Right lobe of liver (tissue), 6 donors: ENCODE measurements around the gene GRB7. TPM values are rescaled to one million over a fixed set of nuclear protein-coding genes. Genes with fewer than 3 reads are reported as not detected.

ENCODE experiments used
- ATAC-seq, 4 donors: fragments of 200-7000 bp; cut with Tn5 transposase; one replicate each; pipeline ENCODE4 v1.9.1; 2020; ENCODE audit warnings: mild to moderate bottlenecking in 4 of 4, moderate library complexity in 4 of 4
- DNase-seq, 3 donors: peaks; one replicate each; pipeline ENCODE4 v3.0.0-alpha.2; 2020
- H3K27ac ChIP-seq, 3 donors: fragments of 200-600 bp; one replicate each; pipeline ENCODE4 v1.8.0; 2022
- H3K27me3 ChIP-seq, 2 donors: fragments of 200-600 bp; one replicate each; pipeline ENCODE4 v1.8.0; 2022
- H3K36me3 ChIP-seq, 4 donors: fragments of 200-600 bp; sonication (generic) in 1 of 4; one replicate each; pipeline versions ENCODE4 v1.5.1 to v1.8.0; 2017 to 2022; ENCODE audit warnings: control low read depth in 1 of 4
- H3K4me1 ChIP-seq, 4 donors: fragments of 200-600 bp; sonication (generic) in 1 of 4; one replicate each; pipeline versions ENCODE4 v1.5.1 to v1.8.0; 2017 to 2022; ENCODE audit warnings: control low read depth in 1 of 4
- H3K4me3 ChIP-seq, 3 donors: fragments of 200-600 bp; one replicate each; pipeline ENCODE4 v1.8.0; 2022
- H3K9me3 ChIP-seq, 4 donors: fragments of 200-600 bp; sonication (generic) in 1 of 4; one replicate each; pipeline versions ENCODE4 v1.5.1 to v1.8.0; 2017 to 2022; ENCODE audit warnings: control low read depth in 1 of 4
- CTCF ChIP-seq, 4 donors: fragments of 200-600 bp in 3 of 4; fragments of 450-650 bp in 1 of 4; IDR thresholded peaks; one replicate each; pipeline versions ENCODE4 v1.5.1 to v1.8.0; 2016 to 2022; ENCODE audit warnings: antibody characterized with exemption in 4 of 4, mild to moderate bottlenecking in 2 of 4
- POLR2A ChIP-seq: fragments of 450-650 bp; IDR thresholded peaks from one replicate; pipeline ENCODE4 v1.6.1; 2017; ENCODE audit warnings: antibody characterized with exemption, mild to moderate bottlenecking
- WGBS: methylation state at CpG from one replicate; pipeline ENCODE4 v1.1.6; 2018; ENCODE audit warnings: low coverage, low lambda C conversion rate; ENCODE audit not compliant: insufficient coverage; ENCODE audit errors: missing lambda C conversion rate; 5-methylcytosine and 5-hydroxymethylcytosine counted together
- intact Hi-C, 2 donors: fragments of 100-400 bp; cut with DNase I; formaldehyde crosslinking; loops; one replicate each; pipeline versions ENCODE4 v1.11.2 to v1.14.1; 2022
- total RNA-seq, 6 experiments: library from RNA; depleted of rRNA in 2 of 6; stranded (reverse); fragments of >200 nt in 2 of 6; fragmentation: NEBNext Ultra II Directional in 3 of 6; extraction: Animal tissue kit (Norgen Biotek cat#: 25700) in 3 of 6; gene quantifications; one replicate each; pipeline versions ENCODE4 v1.1.0 to v1.2.4, GENCODE V29; 2016 to 2023
- donor health status: DM: no; HTN: yes; CAD: no.
- donor health status: DM: no; HTN: no; CAD: no.
- donor health status: DM: no; HTN: no; CAD: no.
- donor health status: DM: no; HTN: yes; CAD: no.
- donor health status: DM: no; HTN: yes; CAD: no.

GRB7 gene
- total RNA-seq, 6 experiments from 2014 or later: 2.1 to 10.9 (median 7.5) TPM

- Histone ChIP-seq H3K27ac (no peak overlapping the region), H3K27me3 (no peaks in the 10 kb centered on the region), H3K4me1 (peaks cover 0 to 11% (median 5%) of the 10 kb centered on the region in 4 donors), H3K36me3 (peaks cover 0 to 33% (median 10%) of the 10 kb centered on the region in 4 donors), H3K9me3 (no peaks in the 10 kb centered on the region), H3K4me3 (no peak overlapping the region)
- DNase-seq (peak in 1 of 3 donors; percentile 45), ATAC-seq (no peak)
- intact Hi-C loops: loop anchor here (10.0 kb wide), 2 partner anchors 108 to 198 kb away; partner anchors contain the start of gene STARD3 (in 1 of the 2)
- TF ChIP-seq CTCF (IDR thresholded peaks at IDR 0.05) (no peak), POLR2A (no peak)
- 76% methylated on average over 7 of the region's 21 CpGs for WGBS
Observed at GRCh38 chr17:39742856-39743436, 5.2 kb downstream of the GRB7 start.

- Histone ChIP-seq H3K27ac (no peak overlapping the region), H3K36me3 (peaks cover 0 to 33% (median 10%) of the 10 kb centered on the region in 4 donors), H3K4me1 (peaks cover 0 to 11% (median 5%) of the 10 kb centered on the region in 4 donors), H3K27me3 (no peaks in the 10 kb centered on the region), H3K9me3 (no peaks in the 10 kb centered on the region), H3K4me3 (no peak overlapping the region)
- intact Hi-C loops: loop anchor here (10.0 kb wide), 2 partner anchors 109 to 199 kb away; partner anchors contain the start of gene STARD3 (in 1 of the 2)
- no peak for DNase-seq
- TF ChIP-seq POLR2A (no peak), CTCF (IDR thresholded peaks at IDR 0.05) (no peak)
- WGBS: 96% methylated on average over 9 of the region's 16 CpGs
- ATAC-seq: no peak
Observed at GRCh38 chr17:39744075-39744835, 6.5 kb downstream of the GRB7 start.

DNA sequence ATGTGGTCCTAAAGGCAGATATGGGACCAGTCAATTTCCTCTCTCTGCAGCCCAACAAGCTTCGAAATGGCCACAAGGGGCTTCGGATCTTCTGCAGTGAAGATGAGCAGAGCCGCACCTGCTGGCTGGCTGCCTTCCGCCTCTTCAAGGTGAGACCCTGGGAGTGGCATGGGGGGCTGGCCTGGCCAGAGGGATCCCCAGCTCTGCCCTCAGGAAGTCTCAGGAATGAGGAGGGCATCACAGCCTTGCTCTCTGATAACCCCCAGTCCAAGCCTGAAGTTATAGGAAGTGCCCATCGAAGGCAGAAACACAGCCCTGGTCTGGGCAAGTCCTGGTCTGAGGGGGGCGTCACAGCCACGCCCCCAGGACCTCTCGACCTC, 7.1 kb downstream of the GRB7 start:
- H3K4me1 ChIP-seq: peaks cover 0 to 9% (median 4%) of the 10 kb centered on the region in 4 donors
- no peak overlapping the region for H3K27ac ChIP-seq
- no peaks in the 10 kb centered on the region for H3K9me3 ChIP-seq
- no CpG with 5 or more reads among the region's 8 CpGs for WGBS
- intact Hi-C loops: loop anchor here (10.0 kb wide), 2 partner anchors 110 to 200 kb away; partner anchors contain the start of gene STARD3 (in 1 of the 2)
- H3K27me3 ChIP-seq: no peaks in the 10 kb centered on the region
- H3K36me3 ChIP-seq: peaks cover 0 to 33% (median 10%) of the 10 kb centered on the region in 4 donors
- TF ChIP-seq CTCF (IDR thresholded peaks at IDR 0.05) (no peak), POLR2A (no peak)
- DNase-seq (no peak), ATAC-seq (no peak)
- H3K4me3 ChIP-seq: no peak overlapping the region

- whole genome bisulfite sequencing: 91% methylated on average over 4 of the region's 23 CpGs
- Histone ChIP-seq H3K4me1 (peaks cover 0 to 8% (median under 1%) of the 10 kb centered on the region in 4 donors), H3K27me3 (no peaks in the 10 kb centered on the region), H3K9me3 (no peaks in the 10 kb centered on the region), H3K4me3 (no peak overlapping the region), H3K36me3 (peaks cover 0 to 33% (median 10%) of the 10 kb centered on the region in 4 donors), H3K27ac (no peak overlapping the region)
- peak in 1 of 3 donors; percentile 39 for DNase-seq
- ATAC-seq: no peak
- no peak for TF ChIP-seq CTCF (IDR thresholded peaks at IDR 0.05)
- no peak for TF ChIP-seq POLR2A
- intact Hi-C loops: loop anchor here (10.0 kb wide), 2 partner anchors 111 to 201 kb away; partner anchors contain the start of gene STARD3 (in 1 of the 2)
Observed at GRCh38 chr17:39745335-39746144, 7.8 kb downstream of the GRB7 start.
